Ishikawa (cell line): ENCODE data around the gene GAST.

Experiments used
- CEBPB ChIP-seq: IDR thresholded peaks from 2 replicates; pipeline ENCODE4 v1.6.1; 2012
- EP300 ChIP-seq: IDR thresholded peaks from 2 replicates; pipeline ENCODE4 v1.6.1; 2012; ENCODE audit warnings: borderline replicate concordance
- NFIC ChIP-seq: IDR thresholded peaks from 2 replicates; pipeline ENCODE4 v1.6.1; 2012
- RAD21 ChIP-seq: IDR thresholded peaks from 2 replicates; pipeline ENCODE4 v1.6.1; 2012; ENCODE audit warnings: low read depth
- TAF1 ChIP-seq: IDR thresholded peaks from 2 replicates; pipeline ENCODE4 v1.6.1; 2012; ENCODE audit warnings: low read depth, mild to moderate bottlenecking
- TEAD4 ChIP-seq: IDR thresholded peaks from 2 replicates; pipeline ENCODE4 v1.6.1; 2012
- YY1 ChIP-seq: IDR thresholded peaks from 2 replicates; pipeline ENCODE4 v1.6.1; 2012; ENCODE audit warnings: low read depth
- ZBTB7A ChIP-seq: IDR thresholded peaks from 2 replicates; pipeline ENCODE4 v1.6.1; 2012; ENCODE audit warnings: low read depth
- TF ChIP-seq, protein P1 (sequence below): IDR thresholded peaks from 2 replicates; pipeline ENCODE4 v1.6.1; 2012
- TF ChIP-seq, protein P2 (sequence below): IDR thresholded peaks from 2 replicates; pipeline ENCODE4 v1.6.1; 2012

DNA sequence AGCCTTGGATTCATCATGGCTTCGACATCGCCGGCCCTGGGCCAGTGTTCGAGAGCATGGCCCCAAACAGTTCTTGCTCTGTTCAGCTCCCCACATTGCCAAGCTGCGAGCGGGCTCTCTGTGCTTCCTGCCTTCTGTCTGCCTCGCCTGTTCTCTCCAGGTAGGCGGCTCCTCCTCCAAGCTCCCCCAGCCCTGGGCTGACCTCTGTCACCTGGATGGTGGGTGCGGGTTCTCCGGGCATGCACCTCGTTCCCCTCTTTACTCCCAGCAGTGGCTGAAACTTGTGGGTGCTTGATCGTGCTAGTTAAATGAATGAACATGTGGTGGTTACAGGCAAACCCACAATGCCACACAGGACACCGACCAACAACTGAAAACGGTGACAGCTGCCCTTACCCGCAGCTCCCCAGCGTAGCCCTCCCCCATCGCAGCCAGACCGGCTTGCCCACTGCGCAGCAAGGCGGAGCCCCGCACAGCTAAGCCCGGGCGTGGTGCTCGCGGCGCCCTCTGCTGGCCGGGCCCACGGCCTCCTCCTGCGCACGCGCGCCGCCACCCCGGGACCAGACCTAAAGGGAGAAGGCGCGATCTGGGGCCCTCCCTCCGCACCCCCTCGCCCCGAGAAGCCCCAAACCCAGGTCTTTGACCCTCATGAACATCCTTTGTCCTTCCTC is 46.4 kb upstream of the GAST start:
- TF ChIP-seq CEBPB = no peak
- peak; percentile 78; the same call in 1 of the 2 replicates for TF ChIP-seq ZBTB7A
- 0 out of 2 replicates have a peak, but pooled peaks have one; percentile 18 for TF ChIP-seq TEAD4
- TF ChIP-seq RAD21 = peak; percentile 21; the same call in 1 of the 2 replicates
- TF ChIP-seq EP300 = peak; percentile 34; the same call in 1 of the 2 replicates
- TF ChIP-seq, protein P1, sequence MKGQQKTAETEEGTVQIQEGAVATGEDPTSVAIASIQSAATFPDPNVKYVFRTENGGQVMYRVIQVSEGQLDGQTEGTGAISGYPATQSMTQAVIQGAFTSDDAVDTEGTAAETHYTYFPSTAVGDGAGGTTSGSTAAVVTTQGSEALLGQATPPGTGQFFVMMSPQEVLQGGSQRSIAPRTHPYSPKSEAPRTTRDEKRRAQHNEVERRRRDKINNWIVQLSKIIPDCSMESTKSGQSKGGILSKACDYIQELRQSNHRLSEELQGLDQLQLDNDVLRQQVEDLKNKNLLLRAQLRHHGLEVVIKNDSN = no peak
- TF ChIP-seq TAF1 = peak; percentile 71
- TF ChIP-seq, protein P2, sequence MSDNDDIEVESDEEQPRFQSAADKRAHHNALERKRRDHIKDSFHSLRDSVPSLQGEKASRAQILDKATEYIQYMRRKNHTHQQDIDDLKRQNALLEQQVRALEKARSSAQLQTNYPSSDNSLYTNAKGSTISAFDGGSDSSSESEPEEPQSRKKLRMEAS = peak; percentile 63
- TF ChIP-seq NFIC = no peak
- peak; percentile 15; the same call in 1 of the 2 replicates for TF ChIP-seq YY1
